A549 treated with GW870086 at 1 μM for 4 hours (cell line): Measurements from ENCODE around the gene RALGAPA1. TPM values are rescaled to one million over a fixed set of nuclear protein-coding genes. Genes with fewer than 3 reads are reported as not detected.

Source experiments
- total RNA-seq: library from RNA; stranded (reverse); fragments of 200-300 nt; extraction: Qiagen RNA extraction; gene quantifications from 5 replicates; pipeline ENCODE4 v1.2.3, GENCODE V29; 2022; ENCODE audit warnings: low read depth

Gene RALGAPA1
- total RNA-seq, result 6.1 to 9.1 TPM (median 7.6 TPM) in 5 replicates

GRCh38 chr14:35808638-35809563 lies at the start of gene RALGAPA1:
TSS of gene RALGAPA1 (minus strand) at chr14:35809295. CDS start at chr14:35808835, 460 bp downstream.

GRCh38 chr14:35826218-35826951 lies 17.3 kb upstream of the RALGAPA1 start, which contains the start of gene BRMS1L:
TSS of gene BRMS1L (plus strand) at chr14:35826338. CDS start at chr14:35826517, 179 bp downstream.

GRCh38 chr14:35533357-35534207 lies 275.5 kb downstream of the RALGAPA1 start, which contains the start of gene INSM2:
TSS of gene INSM2 (plus strand) at chr14:35534164. CDS start at chr14:35534253, 89 bp downstream.

Other genes with a start within 250 kb of the RALGAPA1 start
- gene BRMS1L, start 17.0 kb upstream of the RALGAPA1 start, total RNA-seq, result 10.6 to 12.5 TPM (median 12.0 TPM) in 5 replicates